ENCODE measurements around the gene HIVEP2.

GRCh38 chr6:142913511-142914047 is 31.4 kb downstream of the HIVEP2 start:
- TF ChIP-seq CTCF (IDR thresholded peaks at IDR 0.05; ENCODE audit: extremely low read depth in 1 of 2, insufficient read depth in 1 of 2, low read depth in 1 of 2, low read length in 2 of 2) (no peak), POLR2A (IDR thresholded peaks at IDR 0.05; ENCODE audit: low read depth, low read length) (no peak), JUN (IDR thresholded peaks at IDR 0.05; ENCODE audit: borderline replicate concordance, insufficient read depth, insufficient read length, low read depth) (no peak)
